Measurements from ENCODE around the gene ANKRD45.
"Not testable (repeated sequence)": the region's sequence is repeated elsewhere in the genome, so short reads cannot be mapped to it uniquely, and the experiment has no call there.

The ANKRD45 gene

GRCh38 chr1:173572201-173572873 lies 97.3 kb downstream of the ANKRD45 start:
- DNase-seq (ENCODE audit: low spot score): no peak

GRCh38 chr1:173570370-173571007 lies 99.2 kb downstream of the ANKRD45 start:
- DNase-seq (ENCODE audit: low spot score): no peak

GRCh38 chr1:173568483-173568882 lies 101.2 kb downstream of the ANKRD45 start:
- DNase-seq (ENCODE audit: low spot score): no peak

GRCh38 chr1:173563846-173564245 lies 105.8 kb downstream of the ANKRD45 start:
- DNase-seq (ENCODE audit: low spot score): not testable (repeated sequence)

GRCh38 chr1:173562813-173563212 lies 106.8 kb downstream of the ANKRD45 start:
- DNase-seq (ENCODE audit: low spot score): no peak

GRCh38 chr1:173561263-173561662 lies 108.4 kb downstream of the ANKRD45 start:
- DNase-seq (ENCODE audit: low spot score): no peak

GRCh38 chr1:173560285-173560880 lies 109.3 kb downstream of the ANKRD45 start:
- DNase-seq (ENCODE audit: low spot score): no peak
